AG09319 (cell line): ENCODE measurements around the gene PMM1.
A peak's percentile ranks its signal among the peaks of the same experiment; 100 is the strongest.

ENCODE experiments used
- DNase-seq: peaks from one replicate; pipeline ENCODE4 v3.0.0-alpha.2; 2010; ENCODE audit warnings: low read depth; ENCODE audit errors: extremely low read depth
- CTCF ChIP-seq: IDR thresholded peaks from 2 replicates; pipeline ENCODE4 v1.5.1; 2011; ENCODE audit warnings: low read depth, mild to moderate bottlenecking, inconsistent platforms, low read length, moderate library complexity

Gene PMM1

GRCh38 chr22:41570221-41570620 is 19.4 kb downstream of the PMM1 start:
- DNase-seq, result no peak
- TF ChIP-seq CTCF, result no peak

- no peak for DNase-seq
- no peak for TF ChIP-seq CTCF
These were observed 20.8 kb downstream of the PMM1 start for GRCh38 chr22:41568811-41569210.

GRCh38 chr22:41567512-41567768 is 22.2 kb downstream of the PMM1 start:
- no peak for DNase-seq
- TF ChIP-seq CTCF, result no peak

- peak; percentile 39 for DNase-seq
- TF ChIP-seq CTCF, result no peak
These were observed 24.1 kb downstream of the PMM1 start for GRCh38 chr22:41565403-41566054.

GRCh38 chr22:41564563-41564962 is 25.1 kb downstream of the PMM1 start:
- DNase-seq, result no peak
- no peak for TF ChIP-seq CTCF

GRCh38 chr22:41563051-41563711 is 26.5 kb downstream of the PMM1 start:
- no peak for TF ChIP-seq CTCF
- no peak for DNase-seq

GRCh38 chr22:41562461-41562860 is 27.2 kb downstream of the PMM1 start:
- no peak for DNase-seq
- no peak for TF ChIP-seq CTCF
